DMS114 treated with DMSO at 0.1 percent for 48 hours (cell line): ENCODE data around the gene ART5.
A peak's percentile ranks its signal among the peaks of the same experiment; 100 is the strongest.
"Not testable (repeated sequence)": the region's sequence is repeated elsewhere in the genome, so short reads cannot be mapped to it uniquely, and the experiment has no call there.

Source experiments
- DNase-seq: peaks from one replicate; lab custom pipeline; 2025; ENCODE audit not compliant: unreplicated experiment; lab: John Stamatoyannopoulos, UW

ART5 gene

GRCh38 chr11:3658252-3658651, 16.5 kb upstream of the ART5 start:
- DNase-seq, result no peak

DNA sequence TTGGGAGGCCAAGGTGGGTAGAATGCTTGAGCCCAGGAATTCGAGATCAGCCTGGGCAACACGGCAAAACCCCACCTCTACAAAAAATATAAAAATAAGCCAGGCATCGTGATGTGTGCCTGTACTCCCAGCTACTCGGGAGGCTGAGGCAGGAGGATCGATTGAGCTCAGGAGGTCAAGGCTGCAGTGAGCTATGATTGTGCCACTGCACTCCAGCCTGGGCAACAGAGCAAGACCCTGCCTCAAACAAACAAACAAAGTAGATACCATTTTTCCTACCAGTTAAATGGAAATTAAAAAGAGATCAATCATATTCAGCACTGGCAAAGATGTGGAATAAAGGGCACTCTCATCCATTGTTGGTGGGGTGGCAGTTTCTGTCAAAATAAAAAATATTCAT, 15.5 kb upstream of the ART5 start:
- not testable (repeated sequence) for DNase-seq

DNA sequence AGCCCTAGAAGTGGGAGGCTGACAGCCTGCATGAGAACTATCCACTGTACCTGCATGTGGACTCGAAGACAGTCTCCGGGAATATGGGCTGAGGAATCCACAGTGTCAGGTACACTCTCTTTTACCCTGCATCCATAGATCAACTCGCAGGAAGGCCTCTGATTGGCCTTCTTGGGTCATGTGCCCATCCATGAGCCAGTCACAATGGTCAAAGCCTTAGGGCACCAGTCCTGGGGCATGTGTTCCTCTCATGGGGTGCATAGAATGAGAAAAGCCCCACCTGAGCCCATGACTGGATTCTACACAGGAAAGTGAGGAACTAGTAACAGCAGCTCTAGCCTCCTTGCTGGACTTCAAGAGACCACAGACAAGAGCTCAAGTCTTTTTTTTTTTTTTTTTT, 13.8 kb upstream of the ART5 start:
- no peak for DNase-seq

- not testable (repeated sequence) for DNase-seq
Measured at GRCh38 chr11:3652514-3652913, 10.7 kb upstream of the ART5 start.

DNA sequence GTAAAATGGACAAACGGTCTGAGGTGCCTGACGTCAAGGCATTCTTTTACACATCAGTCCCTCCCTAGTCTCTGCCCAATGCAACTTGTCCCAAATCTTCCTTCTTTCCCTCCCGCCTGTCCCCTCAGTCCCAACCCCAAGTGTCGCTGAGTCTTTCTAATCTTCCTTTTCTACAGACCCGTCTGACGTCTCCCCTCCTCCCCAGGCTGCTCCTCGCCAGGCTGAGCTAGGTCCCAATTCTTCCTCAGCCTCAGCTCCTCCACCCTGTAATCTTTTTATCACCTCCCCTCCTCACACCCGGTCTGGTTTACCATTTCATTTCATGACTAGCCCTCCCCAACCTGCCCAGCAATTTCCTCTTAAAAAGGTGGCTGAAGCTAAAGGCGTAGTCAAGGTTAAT, 7.6 kb upstream of the ART5 start:
- DNase-seq, result not testable (repeated sequence)

DNA sequence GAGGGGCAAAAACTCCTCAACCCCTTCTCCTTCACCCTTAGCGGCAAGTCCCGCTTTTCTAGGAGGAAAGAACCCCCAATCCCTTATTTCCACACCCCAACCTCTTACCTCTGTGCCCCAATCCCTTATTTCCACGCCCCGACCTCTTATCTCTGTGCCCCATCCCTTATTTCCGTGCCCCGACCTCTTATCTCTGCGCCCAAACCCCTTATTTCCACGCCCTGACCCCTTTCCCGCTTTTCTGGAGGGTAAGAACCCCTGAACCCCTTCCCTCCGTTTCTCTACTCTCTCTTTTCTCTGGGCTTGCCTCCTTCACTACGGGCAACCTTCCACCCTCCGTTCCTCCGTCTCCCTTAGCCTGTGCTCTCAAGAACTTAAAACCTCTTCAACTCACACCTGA, 7.1 kb upstream of the ART5 start:
- DNase-seq, result not testable (repeated sequence)

DNA sequence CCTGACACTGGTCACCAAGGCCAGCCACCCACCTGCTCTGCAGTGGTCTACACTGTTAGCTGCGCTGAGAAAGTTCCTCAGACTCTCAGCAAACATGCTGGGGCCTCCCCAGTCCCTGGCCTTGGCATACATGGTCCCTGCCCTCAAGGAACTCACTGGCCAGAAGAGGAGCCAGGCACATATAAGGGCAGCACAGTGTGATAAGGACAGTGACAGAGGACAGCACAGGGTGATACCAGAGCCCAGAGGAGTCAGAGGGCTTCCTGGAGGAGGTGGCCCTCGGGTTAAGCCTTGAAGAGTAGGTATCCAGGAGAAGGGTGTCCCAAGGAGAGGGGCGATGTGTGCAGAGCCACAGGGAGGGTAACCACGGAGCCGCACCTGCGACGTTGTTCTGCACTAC, 3.8 kb upstream of the ART5 start:
- no peak for DNase-seq

DNA sequence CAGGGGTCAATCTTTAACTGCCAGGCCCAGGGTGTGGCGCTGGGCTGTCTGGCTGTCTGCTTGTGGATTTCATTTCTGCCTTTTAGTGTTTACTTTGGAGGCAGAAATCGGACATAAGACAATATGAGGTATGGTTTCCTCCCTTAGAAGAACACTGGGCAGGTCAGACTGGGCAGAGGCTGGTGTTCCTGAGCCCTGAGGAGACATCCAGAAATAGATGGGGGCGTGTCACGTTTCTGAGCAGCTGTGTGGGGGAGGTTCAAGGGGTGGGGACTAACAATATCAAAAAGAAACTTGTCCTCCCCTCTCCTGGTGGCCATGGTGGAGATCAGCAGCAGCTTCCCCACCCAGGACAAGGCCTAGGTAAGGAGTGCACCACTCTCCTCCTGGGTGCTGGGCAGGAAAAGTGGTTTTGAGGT, 3.0 kb upstream of the ART5 start, which contains the start of gene ART1:
Gene ART1 (plus strand): TSS at position 312 of the 419 bp plus-strand sequence. CDS start 14,086 bp downstream, outside the sequence.
- DNase-seq, result no peak

GRCh38 chr11:3643102-3643546, 1.3 kb upstream of the ART5 start:
- not testable (repeated sequence) for DNase-seq

- peak; percentile 20 for DNase-seq
Measured at GRCh38 chr11:3642071-3642951, 519 bp upstream of the ART5 start.

DNA sequence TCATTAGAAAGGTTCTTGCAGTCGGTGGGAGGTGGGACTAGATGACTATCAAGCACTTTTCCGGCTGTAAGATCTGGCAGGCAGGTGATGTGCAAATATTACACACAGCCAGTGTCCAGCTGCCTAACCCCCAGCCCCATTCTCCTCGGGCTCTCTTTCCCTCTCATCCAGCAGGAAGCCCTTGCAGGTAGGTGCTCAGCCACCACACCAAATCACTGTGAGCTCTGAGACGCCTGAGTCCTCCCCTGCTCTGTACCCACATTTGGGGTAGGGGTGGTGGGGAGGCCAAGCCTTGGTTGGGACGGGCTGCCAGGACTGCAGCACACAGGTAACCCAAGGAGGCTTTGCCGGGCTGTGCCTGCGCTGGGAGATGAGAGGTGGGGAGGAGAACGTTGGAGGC, 601 bp downstream of the ART5 start:
- DNase-seq, result no peak

DNA sequence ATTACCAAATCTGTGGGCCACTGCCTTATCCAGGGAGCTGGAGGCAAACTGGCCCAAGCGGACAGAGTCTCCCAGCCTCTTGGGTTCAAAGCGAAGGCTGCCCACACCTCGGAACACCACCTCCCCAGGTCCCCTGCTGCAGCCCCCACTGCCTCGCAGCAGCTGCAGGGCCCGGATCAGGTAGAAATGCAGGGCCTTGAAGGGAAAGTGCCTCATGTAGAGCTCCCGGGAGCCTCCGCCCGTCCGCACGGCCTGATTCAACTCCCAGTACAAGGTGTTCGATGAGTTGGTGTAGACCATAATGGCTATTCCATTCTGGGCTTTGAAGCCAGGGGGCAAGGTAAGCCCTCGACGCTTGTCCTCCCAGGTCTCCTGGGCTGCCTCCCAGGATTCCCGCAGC, 2.0 kb downstream of the ART5 start:
- DNase-seq, result no peak

DNA sequence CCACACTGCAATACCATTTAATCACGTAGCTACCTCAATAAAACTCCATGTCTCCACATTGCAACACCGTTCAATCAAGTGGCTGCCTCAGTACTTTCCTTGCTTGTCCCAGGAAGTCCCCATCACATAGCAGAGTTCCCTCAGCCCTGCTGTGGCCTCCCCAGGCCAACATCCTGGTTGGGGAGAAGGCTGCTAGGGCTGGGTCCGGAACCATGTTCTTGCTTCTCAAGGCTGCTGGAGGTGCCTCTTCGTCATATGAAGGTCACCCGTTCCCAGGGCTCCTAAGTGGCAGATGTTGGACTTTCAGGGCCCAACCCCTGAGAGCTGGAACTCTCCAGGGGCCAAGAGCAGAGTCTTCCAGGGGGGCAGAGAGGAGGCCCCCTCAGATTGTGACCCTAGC, 3.3 kb downstream of the ART5 start:
- DNase-seq, result no peak

GRCh38 chr11:3637201-3637600, 4.6 kb downstream of the ART5 start:
- no peak for DNase-seq

DNA sequence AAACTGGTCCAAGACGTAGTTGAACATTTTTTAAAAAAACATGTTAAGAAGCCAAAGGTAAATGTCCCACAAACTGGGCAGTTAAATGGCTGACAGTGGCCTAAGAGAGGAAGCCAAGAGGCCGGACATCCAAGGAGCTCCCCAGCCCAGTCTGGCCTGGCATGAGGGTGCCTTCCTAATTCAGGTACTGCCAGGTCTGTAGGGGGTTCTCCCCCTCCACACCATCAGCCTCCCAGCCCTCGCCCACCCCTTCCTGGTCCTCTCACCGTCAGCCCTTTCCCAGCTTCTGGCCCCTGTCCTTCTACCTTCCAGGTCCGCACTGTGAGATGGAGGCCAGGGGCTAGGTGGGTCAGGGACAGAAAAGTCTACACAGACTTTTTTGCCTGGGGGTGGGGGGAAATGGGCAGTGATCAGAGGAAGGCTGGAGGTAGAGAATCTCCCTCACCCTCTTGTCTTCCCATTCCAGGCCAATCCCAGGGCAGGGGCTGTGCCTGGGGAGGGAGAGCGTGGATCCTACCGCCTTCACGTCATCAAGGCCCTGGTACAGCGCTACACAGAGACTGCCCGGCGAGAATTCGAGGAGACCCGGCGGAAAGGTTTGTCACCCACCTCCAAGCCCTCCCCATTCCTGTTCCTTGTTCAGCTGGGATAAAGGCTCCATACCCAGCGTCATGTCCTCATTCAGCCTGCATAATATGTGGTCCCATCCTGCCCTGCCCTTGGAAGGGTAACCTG, 6.0 kb downstream of the ART5 start:
- DNase-seq, result no peak

DNA sequence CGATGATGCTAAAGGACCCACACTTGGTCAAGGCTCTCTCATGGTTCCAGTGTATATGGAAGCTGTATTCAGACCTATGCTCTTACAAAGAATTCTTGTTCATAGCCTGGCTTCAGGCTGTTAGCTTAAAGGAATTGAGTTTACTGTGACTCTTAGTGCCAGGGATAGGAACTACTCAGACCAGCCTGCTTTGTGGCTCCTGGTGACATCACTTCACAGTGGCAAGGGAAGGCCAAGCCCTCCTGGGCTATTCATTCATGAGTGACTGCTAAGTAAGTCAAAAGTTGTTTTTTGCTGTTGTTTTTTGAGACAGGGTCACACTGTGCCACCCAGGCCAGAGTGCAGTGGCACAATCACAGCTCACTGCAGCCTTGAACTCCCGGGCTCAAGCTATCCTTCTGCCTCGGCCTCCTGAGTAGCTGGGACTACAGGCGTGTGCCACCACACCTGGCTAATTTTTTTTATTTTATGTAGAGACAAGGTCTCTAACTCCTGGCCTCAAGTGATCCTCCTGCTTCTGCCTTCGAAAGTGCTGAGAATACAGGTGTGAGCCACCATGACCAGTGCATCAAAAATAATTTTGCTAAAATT, 9.6 kb downstream of the ART5 start:
- no peak for DNase-seq

DNA sequence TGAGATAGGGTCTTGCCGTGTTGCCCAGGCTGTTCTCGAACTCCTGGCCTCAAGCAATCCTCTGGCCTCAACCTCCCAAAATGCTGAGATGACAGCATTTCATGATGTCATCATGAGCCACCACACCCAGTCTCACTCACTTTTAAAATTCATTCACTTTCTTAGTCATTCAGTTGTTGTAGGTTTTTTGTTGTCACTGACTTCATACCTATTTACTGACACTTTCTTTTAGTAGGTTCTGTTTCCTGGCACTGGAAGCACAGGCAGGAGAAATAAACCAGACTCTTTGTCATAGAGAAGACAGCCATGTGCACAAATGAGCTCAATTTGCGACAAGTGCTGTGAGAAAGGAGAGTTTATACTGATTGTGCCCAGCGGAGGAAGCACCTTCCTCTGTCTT, 10.5 kb downstream of the ART5 start:
- no peak for DNase-seq

DNA sequence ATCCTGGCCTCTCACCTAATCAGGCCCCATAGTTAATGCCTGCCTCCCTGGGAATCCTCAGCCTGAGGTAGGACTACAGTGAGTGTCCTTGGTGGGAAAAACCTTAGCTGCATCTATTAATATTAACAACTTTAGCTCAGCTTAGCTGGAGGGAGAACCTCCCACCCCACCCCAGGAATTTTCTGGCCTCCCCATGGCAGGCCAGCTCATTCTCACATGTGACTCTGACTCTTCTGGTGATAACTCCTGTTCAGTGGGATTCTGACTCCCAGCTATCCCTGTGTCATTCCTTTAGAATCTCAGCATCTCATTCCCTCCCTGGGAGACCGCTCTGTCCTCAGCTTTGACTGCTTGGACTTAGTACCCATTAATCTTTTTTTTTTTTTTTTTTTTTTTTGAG, 14.5 kb downstream of the ART5 start:
- DNase-seq, result no peak

GRCh38 chr11:3626250-3626960, 15.4 kb downstream of the ART5 start:
- DNase-seq, result no peak

GRCh38 chr11:3623767-3624458, 17.9 kb downstream of the ART5 start:
- DNase-seq, result no peak
